HEK293 (cell line): ENCODE data around the gene RINL.

Experiments used
- ATF2 ChIP-seq: fragments of 450-650 bp; formaldehyde crosslinking; IDR thresholded peaks from 2 replicates; pipeline ENCODE4 v1.5.1; 2016; ENCODE audit warnings: missing biosample characterization, missing genetic modification characterization, low read depth
- CTCF ChIP-seq: fragments of 450-650 bp; formaldehyde crosslinking; IDR thresholded peaks from 2 replicates; pipeline ENCODE4 v1.5.1; 2016; ENCODE audit warnings: missing biosample characterization, missing genetic modification characterization
- KLF9 ChIP-seq: fragments of 450-650 bp; formaldehyde crosslinking; IDR thresholded peaks from 2 replicates; pipeline ENCODE4 v1.5.1; 2016; ENCODE audit warnings: missing biosample characterization, missing genetic modification characterization, low read depth
- REST ChIP-seq: fragments of 450-650 bp; formaldehyde crosslinking; IDR thresholded peaks from 2 replicates; pipeline ENCODE4 v1.5.1; 2016; ENCODE audit warnings: missing biosample characterization, missing genetic modification characterization
- ZBTB49 ChIP-seq: fragments of 450-650 bp; formaldehyde crosslinking; IDR thresholded peaks from 2 replicates; pipeline ENCODE4 v1.5.1; 2016; ENCODE audit warnings: missing biosample characterization, missing genetic modification characterization, low read depth
- ZNF404 ChIP-seq: fragments of 450-650 bp; formaldehyde crosslinking; IDR thresholded peaks from 2 replicates; pipeline ENCODE4 v1.5.1; 2017; ENCODE audit warnings: missing biosample characterization, missing genetic modification characterization

- TF ChIP-seq ZNF404 (no peak), CTCF (tag by site-specific recombination) (no peak), REST (tag by site-specific recombination) (no peak), ZBTB49 (tag by site-specific recombination) (no peak), ATF2 (tag by site-specific recombination) (no peak), KLF9 (tag by site-specific recombination) (no peak)
These were observed 35.9 kb upstream of the RINL start for GRCh38 chr19:38913958-38914357.
